GM18858 (cell line): ENCODE results near the gene PCDHGC5.

Experiments used
- ATAC-seq: cut with Tn5 transposase; IDR thresholded peaks from one replicate; pipeline ENCODE4 v1.9.1; 2021; ENCODE audit not compliant: unreplicated experiment

PCDHGC5 gene

GRCh38 chr5:141488591-141489561 lies at the start of gene PCDHGC5:
TSS of gene PCDHGC5 (plus strand) at chr5:141489081. CDS start at chr5:141489241, 160 bp downstream.
- ATAC-seq: no peak

- no peak for ATAC-seq
Observed at GRCh38 chr5:141439411-141440141, 49.3 kb upstream of the PCDHGC5 start.

- no peak for ATAC-seq
Observed at GRCh38 chr5:141440341-141440740, 48.5 kb upstream of the PCDHGC5 start.

GRCh38 chr5:141441571-141442170 lies 47.2 kb upstream of the PCDHGC5 start:
- ATAC-seq: no peak

- ATAC-seq: no peak
Observed at GRCh38 chr5:141465351-141465750, 23.5 kb upstream of the PCDHGC5 start.

DNA sequence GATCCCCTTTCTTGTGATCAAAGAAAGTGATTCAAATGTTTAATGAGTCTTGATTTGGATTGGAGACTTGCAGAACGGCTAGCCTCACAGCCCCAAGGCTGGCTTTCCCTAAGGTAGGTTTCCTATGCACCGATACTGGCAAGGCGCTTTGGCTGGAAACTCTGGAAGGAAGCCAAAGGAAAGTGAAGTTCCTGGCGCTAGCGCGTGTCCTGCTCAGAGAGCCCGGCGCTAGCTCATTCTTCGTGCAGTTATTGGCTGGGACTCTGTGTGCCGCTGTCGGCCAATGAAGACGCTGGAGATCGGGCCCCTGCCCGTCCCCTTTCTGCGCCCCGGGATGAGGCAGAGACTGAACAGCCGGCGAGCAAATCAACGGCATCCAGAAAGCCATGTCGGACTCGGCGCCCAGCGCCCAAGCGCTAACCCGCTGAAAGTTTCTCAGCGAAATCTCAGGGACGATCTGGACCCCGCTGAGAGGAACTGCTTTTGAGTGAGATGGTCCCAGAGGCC lies 13.2 kb upstream of the PCDHGC5 start, which contains the start of gene PCDHGC3:
Gene PCDHGC3 (plus strand): TSS at position 342 of the 507 bp plus-strand sequence. CDS start 151 bp downstream, at position 493.
- peak; percentile 97 for ATAC-seq

GRCh38 chr5:141476132-141476911 lies 12.6 kb upstream of the PCDHGC5 start:
- ATAC-seq: peak; percentile 2

- ATAC-seq: no peak
Observed at GRCh38 chr5:141477044-141477575, 11.8 kb upstream of the PCDHGC5 start.

DNA sequence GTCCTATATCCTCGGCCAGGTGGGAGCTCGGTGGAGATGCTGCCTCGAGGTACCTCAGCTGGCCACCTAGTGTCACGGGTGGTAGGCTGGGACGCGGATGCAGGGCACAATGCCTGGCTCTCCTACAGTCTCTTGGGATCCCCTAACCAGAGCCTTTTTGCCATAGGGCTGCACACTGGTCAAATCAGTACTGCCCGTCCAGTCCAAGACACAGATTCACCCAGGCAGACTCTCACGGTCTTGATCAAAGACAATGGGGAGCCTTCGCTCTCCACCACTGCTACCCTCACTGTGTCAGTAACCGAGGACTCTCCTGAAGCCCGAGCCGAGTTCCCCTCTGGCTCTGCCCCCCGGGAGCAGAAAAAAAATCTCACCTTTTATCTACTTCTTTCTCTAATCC lies 11.1 kb upstream of the PCDHGC5 start:
- no peak for ATAC-seq

GRCh38 chr5:141478321-141478945 lies 10.4 kb upstream of the PCDHGC5 start:
- no peak for ATAC-seq

- no peak for ATAC-seq
Observed at GRCh38 chr5:141479776-141480175, 9.1 kb upstream of the PCDHGC5 start.

GRCh38 chr5:141483902-141484301 lies 5.0 kb upstream of the PCDHGC5 start:
- ATAC-seq: no peak

DNA sequence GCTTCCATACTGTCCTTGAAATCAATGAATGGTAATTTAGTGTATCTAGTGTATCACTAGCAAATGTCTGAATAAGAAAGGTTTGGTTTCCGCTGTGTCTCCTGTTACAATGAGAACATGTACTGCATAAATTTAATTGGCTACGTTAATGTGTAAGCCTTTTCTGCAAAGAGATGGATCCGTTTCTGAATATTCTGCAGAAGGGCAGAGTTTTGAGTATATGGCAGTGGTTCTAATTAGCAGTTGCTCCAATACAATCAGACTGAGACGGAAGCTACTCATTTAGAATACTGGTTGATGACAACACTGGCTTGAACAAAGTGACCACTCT lies 4.6 kb upstream of the PCDHGC5 start:
- ATAC-seq: no peak

GRCh38 chr5:141484641-141485311 lies 4.1 kb upstream of the PCDHGC5 start, which contains the start of gene PCDHGC4:
TSS of gene PCDHGC4 (plus strand) at chr5:141485030. CDS start at chr5:141485174, 144 bp downstream.
- no peak for ATAC-seq

DNA sequence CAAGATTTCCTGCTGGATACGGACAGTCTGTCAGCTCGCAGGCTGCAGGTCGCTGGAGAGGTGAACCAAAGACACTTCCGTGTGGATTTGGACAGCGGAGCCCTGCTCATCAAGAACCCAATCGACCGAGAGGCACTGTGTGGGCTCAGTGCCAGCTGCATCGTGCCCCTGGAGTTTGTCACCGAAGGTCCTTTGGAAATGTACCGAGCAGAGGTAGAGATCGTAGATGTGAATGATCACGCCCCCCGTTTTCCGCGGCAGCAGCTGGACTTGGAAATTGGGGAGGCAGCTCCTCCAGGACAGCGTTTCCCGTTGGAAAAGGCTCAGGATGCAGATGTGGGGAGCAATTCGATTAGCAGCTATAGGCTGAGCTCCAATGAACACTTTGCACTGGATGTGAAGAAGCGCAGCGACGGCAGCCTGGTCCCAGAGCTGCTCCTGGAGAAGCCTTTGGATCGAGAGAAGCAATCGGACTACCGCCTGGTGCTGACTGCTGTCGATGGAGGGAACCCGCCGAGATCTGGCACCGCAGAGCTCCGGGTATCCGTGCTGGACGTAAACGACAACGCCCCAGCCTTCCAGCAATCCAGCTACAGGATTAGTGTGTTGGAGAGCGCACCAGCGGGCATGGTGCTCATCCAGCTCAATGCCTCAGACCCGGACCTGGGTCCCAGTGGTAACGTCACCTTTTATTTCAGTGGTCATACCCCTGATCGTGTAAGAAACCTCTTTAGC lies 3.4 kb upstream of the PCDHGC5 start:
- no peak for ATAC-seq

- no peak for ATAC-seq
Observed at GRCh38 chr5:141486091-141486490, 2.8 kb upstream of the PCDHGC5 start.

- no peak for ATAC-seq
Observed at GRCh38 chr5:141487131-141487530, 1.8 kb upstream of the PCDHGC5 start.

- no peak for ATAC-seq
Observed at GRCh38 chr5:141489841-141490240, 960 bp downstream of the PCDHGC5 start.
